GM03348 (cell line): Measurements from ENCODE around the gene KCNG4.
A peak's percentile ranks its signal among the peaks of the same experiment; 100 is the strongest.
"Not testable (repeated sequence)": the region's sequence is repeated elsewhere in the genome, so short reads cannot be mapped to it uniquely, and the experiment has no call there.

Experiments
- DNase-seq: peaks from one replicate; pipeline ENCODE4 v3.0.0; 2012; ENCODE audit warnings: low spot score

KCNG4 gene

DNA sequence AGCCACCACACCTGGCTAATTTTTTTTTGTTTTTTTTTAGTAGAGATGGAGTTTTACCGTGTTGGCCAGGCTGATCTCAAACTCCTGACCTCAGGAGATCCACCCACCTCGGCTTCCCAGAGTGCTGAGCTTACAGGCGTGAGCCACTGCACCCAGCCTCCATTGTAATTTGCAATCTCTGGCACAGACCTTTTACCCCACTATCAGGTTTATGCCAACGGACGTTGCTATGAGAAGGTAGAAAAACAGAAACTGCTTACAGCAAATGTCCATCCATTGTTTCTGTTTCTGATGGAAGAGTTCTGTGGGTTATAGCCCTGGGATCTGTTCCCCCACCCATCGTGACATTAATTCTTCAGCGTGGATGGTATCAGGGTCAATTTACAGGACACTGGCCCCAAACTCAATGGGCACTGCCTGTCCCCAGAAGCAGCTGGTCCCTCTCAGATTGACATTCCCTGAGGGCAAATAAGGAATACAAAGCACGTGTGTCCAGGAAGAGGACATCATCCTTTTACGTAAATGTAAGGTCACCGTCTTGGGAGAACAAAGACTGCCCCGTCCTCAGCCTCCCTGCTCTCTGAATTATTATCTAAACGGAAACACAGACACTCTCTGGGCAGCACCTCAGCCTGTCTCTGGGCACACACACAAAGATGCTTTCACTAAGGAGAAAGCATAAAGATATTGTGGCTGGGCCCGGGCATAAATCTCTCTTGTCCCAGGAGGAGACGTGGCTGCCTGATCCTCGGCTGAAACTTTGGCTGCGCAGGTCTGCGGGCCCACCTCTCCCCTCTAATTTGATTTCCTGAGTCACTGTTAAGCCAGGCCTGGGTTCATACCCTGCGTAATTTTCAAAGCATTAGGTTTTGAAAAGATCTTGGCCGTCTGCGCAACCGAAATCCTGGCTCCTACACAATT is 5.2 kb downstream of the KCNG4 start:
- DNase-seq, result no peak

DNA sequence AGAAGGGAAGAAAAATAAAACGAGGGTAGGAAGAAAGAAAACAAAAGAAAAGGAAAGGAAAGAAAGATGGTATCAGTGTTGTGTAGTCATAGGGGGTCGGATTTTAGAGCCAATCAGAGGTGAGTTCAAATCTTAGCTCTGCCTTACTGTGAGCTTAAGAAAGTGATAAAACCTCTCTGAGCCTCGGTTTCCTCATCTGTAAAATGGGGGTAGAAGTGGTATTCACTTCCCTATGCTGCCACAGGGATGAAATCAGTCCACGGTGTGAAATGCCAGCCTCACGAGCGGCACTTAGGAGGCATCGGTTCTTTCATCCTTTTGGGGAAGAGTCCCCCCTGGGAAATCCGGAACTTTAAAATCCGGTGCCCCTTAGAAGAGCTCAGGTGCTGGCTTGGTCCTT is 6.1 kb downstream of the KCNG4 start:
- DNase-seq, result no peak

DNA sequence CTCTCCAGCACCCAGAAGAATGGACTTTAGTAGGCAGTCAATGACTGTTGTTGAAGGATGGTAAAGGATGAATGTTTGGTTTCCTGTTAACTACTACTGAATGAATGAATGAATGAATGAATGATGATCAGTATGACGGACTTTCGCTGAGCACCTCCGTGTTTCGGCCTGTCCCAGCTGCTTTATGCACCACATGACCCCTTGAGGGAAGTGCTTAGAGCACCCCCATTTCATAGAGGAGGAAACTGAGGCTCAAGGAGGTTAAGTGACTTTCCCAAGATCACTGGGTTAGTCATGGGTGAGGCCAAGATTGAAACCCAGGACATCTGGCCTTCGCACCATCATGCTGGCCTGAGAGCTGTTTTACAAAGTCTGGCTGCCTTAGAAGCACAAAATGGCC is 6.8 kb downstream of the KCNG4 start:
- no peak for DNase-seq

DNA sequence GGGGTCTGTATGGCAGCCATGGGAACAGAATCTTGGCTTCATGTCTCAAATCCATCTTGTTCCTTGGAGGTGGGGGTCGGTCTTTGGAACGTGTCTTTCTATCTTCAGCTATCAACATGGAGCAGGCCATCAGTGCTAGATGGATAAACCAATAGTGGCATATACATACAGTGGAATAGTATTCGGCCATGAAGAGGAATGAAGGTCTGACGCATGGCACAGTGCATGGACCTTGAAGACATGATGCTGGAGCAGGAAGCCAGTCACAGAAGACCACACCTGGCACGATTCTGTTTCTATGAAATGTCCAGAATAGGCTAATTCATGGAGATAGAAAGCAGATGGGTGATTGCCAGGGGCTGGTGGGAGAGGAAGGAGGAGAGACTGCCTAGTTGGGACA is 7.8 kb downstream of the KCNG4 start:
- no peak for DNase-seq

DNA sequence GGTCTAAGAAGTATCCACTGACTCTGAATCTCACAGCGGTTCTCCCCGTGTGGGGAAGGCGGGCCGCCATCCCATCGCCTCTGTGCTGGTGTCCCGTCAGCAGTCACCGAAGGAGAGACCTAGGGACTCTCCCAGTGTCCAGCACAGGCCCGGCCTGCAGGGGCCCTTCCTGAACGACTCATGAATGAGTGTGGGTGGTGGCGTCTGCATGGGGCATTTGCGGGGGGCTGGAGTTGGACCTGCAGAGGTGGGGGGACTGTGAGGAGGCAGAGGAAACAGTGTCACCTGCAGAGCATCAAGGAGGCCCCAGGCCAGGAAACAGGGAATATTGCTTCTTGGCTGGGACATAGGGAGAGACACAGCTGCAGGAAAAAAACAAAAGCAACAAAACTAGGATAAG is 10.3 kb downstream of the KCNG4 start:
- DNase-seq, result no peak

DNA sequence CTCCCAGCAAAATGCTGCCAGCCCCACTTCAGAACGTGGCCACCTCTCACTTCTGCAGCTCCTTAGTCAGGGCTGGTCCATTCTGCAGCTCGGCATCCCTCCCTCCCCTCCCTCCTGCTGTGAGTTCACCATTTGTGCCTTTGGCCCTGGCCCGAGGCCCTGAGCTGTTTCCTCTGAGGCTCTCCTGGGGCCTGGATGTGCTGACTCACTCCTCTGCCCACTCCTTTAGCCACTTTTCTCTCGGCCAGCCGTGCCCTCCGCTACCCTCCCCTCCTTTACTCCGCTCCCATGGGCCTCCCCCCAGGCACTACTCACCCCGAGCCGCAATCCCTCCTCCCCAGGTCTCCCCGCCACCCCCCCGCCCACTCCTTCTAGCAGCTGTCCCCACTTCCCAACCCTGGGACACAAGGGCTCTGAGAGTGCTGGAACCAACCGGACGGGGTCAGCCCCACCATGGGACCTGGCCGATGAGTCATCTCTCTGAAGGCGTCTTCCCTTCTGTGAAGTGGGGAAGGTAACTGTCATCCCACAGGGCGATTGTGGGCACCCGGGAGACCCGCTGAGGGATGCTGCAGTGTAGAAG is 11.5 kb downstream of the KCNG4 start:
- peak; percentile 95 for DNase-seq

DNA sequence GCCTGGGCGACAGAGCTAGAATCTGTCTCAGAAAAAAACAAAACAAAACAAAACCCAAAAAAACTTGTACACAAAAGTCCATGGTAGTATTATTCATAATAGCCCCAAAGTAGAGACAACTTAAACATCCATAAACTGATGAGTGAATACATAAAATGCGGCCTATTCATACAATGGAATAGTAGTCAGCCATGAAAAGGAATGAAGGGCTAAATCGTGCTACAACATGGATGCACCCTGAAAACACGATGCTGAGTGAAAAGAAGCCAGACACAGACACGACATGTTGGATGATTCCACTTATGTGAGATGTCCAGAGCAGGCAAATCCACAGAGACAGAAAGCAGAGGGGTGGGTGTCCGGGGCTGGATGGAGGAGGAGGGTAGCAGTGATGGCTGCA is 12.3 kb downstream of the KCNG4 start:
- no peak for DNase-seq

DNA sequence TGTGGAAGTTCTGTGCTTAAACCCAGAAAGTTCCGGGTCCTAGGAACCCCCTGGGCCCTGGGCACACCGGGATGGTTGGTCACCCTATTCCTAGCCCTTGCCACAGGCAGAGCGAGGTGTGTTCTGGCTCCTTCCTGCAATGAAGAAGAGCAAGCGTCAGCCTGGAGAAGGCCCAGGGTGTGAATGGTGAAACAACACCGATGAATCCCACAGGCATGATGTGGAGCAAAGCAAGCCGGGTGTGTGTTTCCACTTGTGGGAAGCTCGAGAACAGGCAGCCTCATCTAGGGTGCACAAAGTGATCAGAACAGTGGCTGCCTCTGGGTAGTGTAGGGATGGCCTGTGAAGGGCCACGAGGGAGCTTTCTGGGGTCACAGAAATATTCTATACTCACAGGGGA is 13.8 kb downstream of the KCNG4 start:
- DNase-seq, result no peak

DNA sequence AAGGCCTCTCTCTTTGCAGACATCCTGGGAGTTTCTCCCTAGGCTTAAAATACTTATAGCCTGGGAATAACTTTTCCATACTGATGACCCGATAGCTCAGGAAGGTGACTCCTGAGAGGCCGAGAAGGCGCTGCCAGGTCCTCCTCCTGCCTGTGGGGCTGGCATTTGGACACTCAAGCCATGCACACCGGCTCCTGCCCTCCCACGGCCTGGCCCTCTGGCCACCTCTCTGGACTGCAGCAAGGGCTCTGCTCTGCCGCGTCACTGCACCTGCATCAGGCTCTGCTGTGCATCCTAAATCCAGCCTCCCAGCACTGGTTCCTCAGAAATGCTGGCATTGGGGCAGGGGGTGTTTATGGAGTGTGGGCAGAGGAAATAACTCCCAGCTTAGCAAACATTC is 14.2 kb downstream of the KCNG4 start:
- DNase-seq, result no peak

DNA sequence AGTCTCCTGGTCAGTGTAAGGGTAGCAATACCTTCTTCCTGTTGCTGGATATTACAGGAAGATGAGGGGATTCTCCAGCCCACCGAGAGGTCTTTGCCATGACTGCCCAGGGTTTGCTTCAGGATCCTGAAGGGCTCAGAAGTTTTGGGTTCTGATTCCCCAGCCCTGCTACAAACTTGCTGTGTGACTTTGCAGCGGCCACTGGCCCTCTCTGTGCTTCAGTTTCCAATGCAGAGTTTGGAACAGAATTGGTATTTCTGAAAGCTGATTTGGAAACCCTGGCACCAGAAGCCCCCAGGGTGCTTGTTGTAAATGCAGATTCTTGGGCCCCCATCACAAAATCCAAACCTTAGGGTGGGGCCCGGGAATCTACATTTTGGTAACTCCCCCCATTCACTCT is 14.7 kb downstream of the KCNG4 start:
- DNase-seq, result no peak

DNA sequence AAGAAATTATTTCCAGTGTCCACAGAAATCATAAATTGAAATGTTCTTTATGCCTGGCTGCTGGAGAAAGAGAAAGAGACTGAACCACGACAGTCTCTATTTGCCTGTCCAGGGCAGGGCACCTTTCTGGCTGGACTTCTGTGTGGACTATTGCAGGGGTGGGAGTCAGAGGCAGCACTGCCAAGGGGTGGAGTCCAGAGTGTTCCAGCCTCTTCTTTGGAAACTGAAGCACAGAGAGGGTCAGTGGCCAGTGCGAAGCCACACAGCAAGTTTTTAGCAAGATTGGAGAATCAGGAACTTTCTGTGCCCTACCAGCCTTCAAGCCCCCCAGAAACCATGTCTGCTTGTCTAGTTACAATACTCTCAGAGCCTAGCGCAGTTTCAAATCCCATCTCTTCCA is 15.3 kb downstream of the KCNG4 start:
- DNase-seq, result no peak

DNA sequence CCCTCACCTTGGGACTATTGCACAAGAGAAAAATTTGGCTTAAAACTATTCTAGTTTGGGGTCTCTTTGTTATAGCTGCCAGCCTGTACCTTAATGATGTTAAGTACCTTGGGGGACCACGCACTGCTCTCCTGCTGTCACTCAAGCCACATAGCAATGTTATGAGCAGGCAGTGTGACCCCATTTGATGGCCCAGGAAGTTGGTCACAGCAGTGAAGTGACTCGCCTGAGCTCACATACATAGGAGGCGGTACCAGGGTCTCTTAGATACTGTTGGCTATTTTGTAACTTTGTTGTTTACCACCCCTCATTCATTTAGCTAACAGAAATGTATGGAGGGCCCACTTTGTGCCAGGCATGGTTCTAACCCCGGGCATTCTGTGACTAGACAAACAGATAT is 16.4 kb downstream of the KCNG4 start:
- DNase-seq, result no peak

DNA sequence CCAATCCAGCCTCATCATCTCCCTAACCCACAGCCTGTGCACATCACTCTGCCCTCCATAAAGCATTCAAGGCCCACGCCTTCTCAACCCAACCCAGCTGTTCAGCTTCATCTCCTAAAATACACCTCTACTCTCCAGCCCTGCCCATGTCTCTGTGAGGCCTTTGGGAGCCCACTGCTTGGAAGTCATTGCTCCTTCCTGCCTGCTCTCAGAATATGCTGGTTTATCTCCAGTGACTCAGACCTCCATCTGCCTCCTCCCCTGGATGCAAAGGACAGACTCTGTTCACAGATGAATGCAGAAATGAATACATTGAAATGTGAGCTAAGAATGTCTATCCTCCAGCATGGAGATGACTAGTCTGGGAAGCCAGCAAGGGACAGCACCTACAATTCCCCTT is 19.0 kb downstream of the KCNG4 start:
- no peak for DNase-seq

DNA sequence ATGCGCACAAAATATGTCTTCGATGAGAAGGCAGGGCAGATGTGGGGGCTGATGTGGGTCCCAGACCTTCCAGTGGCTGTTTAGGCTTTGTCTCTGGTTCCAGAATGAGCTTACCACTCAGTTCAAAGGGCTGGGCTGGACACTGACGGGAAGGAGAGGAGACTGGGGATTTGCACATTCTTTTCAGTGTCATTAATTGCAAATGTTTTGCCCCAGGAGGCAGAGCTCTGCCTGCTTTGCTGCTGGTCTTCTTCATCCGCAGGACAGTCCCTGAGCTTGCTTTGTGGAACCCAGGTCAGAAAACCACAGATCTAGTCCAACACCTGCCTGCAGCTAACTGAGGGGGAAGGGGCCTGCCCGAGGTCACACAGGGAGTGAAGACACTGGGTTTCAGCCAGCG is 20.9 kb downstream of the KCNG4 start:
- no peak for DNase-seq

DNA sequence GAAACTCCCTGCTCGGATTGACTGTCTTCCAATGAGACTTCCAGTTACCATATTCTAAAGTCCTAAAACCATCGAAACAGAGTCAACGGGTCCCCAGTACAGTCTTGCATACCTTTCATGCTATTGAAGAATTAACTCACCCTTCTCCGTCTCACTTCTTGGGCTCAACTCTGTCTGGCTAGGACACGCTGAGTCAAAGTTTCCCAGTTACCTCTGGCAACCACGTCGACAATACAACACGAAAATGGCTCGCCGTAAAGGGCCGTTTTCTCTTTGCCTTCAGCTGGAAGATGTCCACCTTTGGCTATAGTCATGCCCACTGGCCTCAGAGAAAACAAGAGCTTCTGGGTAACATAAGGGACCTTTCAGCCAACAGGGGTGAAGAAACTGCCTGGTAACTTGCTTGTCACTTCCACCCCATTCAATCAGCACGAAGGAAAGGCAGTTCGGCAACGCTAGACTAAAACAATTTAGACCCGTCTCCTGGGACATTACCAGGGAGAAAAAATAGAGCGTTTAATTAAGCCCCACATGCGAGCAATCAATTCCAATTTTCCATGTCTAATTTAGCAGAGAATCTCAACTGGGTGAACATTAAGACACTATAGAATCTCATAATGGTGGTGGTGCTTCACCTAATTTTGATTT is 21.5 kb downstream of the KCNG4 start:
- no peak for DNase-seq

DNA sequence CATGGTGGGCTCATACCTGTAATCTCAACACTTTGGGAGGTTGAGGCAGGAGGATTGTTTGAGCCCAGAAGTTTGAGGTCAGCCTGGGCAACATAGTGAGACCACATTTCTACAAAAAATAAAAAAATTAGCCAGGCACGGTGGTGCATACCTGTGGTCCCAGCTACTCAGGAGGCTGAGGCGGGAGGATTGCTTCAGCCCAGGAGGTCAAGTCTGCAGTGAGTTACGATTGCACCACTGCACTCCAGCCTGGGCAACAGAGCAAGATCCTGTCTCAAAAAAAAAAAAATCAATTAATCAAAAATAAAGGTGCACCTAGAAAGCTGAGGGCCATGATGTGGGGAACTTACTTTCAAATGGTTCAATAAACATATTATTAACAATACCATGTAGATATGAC is 23.7 kb downstream of the KCNG4 start:
- DNase-seq, result not testable (repeated sequence)

DNA sequence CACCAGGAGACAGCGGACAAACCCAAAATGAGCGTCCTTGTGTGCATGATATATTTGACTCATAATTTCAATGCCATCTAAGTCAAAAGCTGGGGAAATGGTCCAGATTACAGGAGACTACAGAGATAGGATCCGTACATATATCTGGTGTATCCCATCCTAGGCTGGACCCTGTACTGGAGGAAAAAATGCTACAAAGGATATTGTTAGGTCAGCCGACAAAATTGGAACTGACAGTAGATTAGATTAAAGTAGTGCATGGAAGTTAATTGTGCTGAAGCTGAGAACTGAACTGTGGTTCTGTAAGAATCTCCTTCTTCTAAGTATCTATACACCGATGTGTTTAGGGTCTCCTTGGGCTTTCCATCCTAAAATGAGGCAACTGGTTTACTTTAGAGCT is 24.3 kb downstream of the KCNG4 start:
- DNase-seq, result no peak

DNA sequence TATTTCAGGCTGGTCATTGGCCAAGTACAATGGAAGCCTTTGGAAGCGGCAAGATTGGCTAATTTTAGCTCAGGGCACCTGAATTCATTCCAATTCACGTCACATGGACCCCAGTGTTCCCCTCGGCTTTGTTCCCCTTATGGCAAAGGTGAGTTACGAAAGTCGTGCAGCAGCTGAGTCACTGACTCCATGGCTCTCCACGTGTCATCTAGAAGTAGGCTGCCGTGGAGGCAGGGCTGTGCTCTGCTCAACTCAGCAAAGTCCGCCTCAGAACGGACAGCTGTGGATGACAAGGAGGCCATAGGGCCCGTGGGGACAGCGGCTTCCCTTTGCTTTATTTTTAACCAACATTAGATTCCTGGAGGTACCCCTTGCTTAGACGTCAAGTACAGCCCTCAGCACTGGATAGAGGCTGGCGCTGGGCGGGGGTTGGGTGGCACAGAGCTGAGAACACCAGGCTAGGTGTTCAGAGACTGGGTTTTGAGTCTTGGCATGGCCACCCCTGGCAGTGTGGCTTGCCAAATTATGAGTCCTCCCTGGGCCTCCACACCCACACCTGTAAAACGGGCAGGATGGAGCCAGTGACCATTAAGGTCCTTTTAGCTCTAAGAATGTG is 25.3 kb downstream of the KCNG4 start:
- no peak for DNase-seq

DNA sequence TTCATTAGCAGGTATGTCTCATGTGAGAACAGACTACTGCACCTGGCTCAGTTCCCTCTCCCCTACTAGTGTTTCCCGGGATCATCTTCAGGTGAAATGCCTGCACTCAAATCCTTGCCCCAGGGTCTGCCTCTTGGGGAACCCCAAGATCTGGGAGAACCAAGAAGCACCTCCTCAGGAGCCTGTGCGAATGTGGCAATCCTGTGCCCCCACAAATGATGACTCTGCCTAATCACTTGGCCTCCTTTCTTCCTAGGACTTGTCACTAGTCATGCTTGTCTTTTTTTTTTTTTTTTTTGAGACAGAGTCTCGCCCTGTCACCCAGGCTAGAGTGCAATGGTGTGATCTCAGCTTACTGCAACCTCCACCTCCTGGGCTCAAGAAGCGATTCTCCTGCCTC is 27.2 kb downstream of the KCNG4 start:
- DNase-seq, result no peak

DNA sequence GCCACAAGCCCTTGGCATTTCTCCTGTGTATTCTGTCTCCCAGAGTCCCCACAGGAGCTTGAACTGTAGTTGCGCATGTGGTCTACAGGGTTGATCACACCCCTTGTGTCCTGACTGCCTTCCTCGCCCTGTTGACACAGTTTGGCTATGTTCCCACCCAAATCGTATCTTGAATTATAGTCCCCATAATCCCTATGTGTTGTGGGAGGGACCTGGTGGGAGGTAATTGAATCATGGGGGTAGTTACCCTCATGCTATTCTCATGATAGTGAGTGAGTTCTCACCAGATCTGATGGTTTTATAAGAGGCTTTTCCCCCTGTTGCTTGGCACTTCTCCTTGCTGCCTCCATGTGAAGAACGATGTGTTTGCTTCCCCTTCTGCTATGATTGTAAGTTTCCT is 27.7 kb downstream of the KCNG4 start:
- DNase-seq, result no peak

DNA sequence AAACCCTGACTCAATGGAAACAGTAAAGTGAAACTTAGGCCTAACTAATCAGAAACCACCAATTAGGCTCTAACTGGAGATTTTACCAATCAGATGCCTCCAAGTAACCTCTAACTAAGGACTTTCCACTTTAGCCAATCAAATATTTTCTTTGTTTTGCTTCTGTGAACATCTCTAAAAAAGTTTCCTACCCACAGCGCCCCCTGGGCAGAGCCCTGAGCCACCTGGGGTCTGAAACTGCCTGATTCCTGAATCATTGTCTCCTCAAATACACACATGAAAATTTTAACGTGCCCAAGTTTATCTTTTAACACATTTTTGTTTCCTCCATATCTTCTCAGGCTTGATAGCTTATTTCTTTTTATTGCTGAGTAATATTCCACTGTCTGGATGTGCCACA is 29.8 kb downstream of the KCNG4 start:
- DNase-seq, result no peak

DNA sequence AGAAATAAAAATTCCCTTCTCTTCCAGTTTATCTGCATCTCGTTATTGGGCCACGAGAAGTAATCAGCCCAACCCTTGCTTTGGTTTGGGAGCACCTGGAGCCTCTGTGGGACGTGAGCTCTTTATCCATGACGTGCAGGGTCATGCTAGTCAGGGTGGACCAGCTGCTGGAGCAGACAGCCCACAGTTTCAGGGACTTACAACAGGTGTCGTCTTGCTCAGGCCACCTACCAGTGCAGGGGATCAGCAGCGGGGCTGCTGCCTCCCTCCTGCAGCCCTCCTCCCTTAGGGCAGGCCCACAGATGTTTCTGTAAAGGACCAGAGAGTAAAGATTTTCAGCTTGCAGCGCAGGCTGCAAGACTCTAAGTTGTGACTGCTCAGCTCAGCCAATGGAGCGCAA is 31.9 kb downstream of the KCNG4 start:
- no peak for DNase-seq

DNA sequence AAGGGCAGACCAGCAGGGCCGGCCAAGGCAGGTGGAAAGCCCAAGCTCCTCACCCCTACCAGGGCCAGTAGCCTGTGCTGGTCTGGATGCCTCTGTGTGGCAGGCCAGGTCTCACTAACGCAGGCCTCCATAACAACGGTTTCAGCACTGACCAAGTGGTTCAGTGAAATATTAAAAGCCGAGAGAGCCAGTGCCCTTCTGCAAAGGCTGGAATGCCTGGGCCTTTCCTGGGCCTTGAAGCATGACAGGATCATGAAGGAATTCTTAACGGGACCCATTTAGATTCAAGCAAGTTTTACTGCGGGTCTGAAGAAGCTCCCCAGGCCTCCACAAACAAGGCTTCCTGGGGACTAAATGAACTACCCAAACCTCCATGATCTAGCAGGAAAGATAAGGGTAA is 32.6 kb downstream of the KCNG4 start:
- DNase-seq, result no peak
